GM23338 (cell line): Measurements from ENCODE around the gene TYRO3. TPM values are rescaled to one million over a fixed set of nuclear protein-coding genes. Genes with fewer than 3 reads are reported as not detected.

ENCODE experiments used
- ATAC-seq: fragments of 200-7000 bp; cut with Tn5 transposase; 3 replicates; pipeline ENCODE4 v1.9.1; 2020
- DNase-seq: peaks from one replicate; pipeline ENCODE4 v3.0.0-alpha.2; 2015; ENCODE audit warnings: low spot score
- H2AFZ ChIP-seq: fragments of 200-600 bp; sonication (generic); 2 replicates; pipeline ENCODE4 v1.8.0; 2016; ENCODE audit warnings: antibody characterized with exemption, mild to moderate bottlenecking, moderate library complexity
- H3F3A ChIP-seq: fragments of 200-600 bp; sonication (generic); replicated peaks from 2 replicates; pipeline ENCODE4 v1.8.0; 2017; ENCODE audit warnings: antibody characterized with exemption, mixed run types, low read depth
- H3K27ac ChIP-seq: fragments of 200-600 bp; sonication (generic); 2 replicates; pipeline ENCODE4 v1.6.1; 2016; ENCODE audit warnings: low read depth
- H3K27me3 ChIP-seq: fragments of 200-600 bp; sonication (generic); 2 replicates; pipeline ENCODE4 v1.8.0; 2016; ENCODE audit warnings: mild to moderate bottlenecking, mixed run types, moderate library complexity; ENCODE audit not compliant: insufficient read depth
- H3K36me3 ChIP-seq: fragments of 200-600 bp; sonication (generic); 2 replicates; pipeline ENCODE4 v1.8.0; 2016; ENCODE audit warnings: mild to moderate bottlenecking; ENCODE audit not compliant: insufficient read depth
- H3K4me1 ChIP-seq: fragments of 200-600 bp; sonication (generic); 2 replicates; pipeline ENCODE4 v1.8.0; 2016; ENCODE audit warnings: mild to moderate bottlenecking, moderate library complexity; ENCODE audit not compliant: insufficient read depth
- H3K4me2 ChIP-seq: fragments of 200-600 bp; sonication (generic); 2 replicates; pipeline ENCODE4 v1.7.1; 2017; ENCODE audit warnings: mixed run types
- H3K4me3 ChIP-seq: fragments of 200-600 bp; sonication (generic); 2 replicates; pipeline ENCODE4 v1.6.1; 2016; ENCODE audit warnings: mixed run types
- H3K79me2 ChIP-seq: fragments of 200-600 bp; sonication (generic); replicated peaks from 2 replicates; pipeline ENCODE4 v1.8.0; 2017; ENCODE audit warnings: mild to moderate bottlenecking; ENCODE audit not compliant: insufficient read depth
- H3K9me2 ChIP-seq: fragments of 200-600 bp; sonication (generic); 2 replicates; pipeline ENCODE4 v1.8.0; 2017; ENCODE audit not compliant: insufficient read depth
- H4K20me1 ChIP-seq: fragments of 200-600 bp; sonication (generic); replicated peaks from 2 replicates; pipeline ENCODE4 v1.8.0; 2017; ENCODE audit warnings: mild to moderate bottlenecking; ENCODE audit not compliant: insufficient read depth
- H3K27ac Mint-ChIP-seq: 2 replicates; pipeline ENCODE4 v1.8.0; 2020; ENCODE audit warnings: inconsistent platforms, mild to moderate bottlenecking, moderate library complexity, mixed read lengths
- H3K27me3 Mint-ChIP-seq: 3 replicates; pipeline ENCODE4 v1.8.0; 2022; ENCODE audit warnings: low read depth, mild to moderate bottlenecking, moderate library complexity, mixed read lengths, inconsistent platforms; ENCODE audit not compliant: insufficient read depth, poor library complexity
- H3K36me3 Mint-ChIP-seq: 3 replicates; pipeline ENCODE4 v1.8.0; 2021; ENCODE audit warnings: low read depth, mild to moderate bottlenecking, inconsistent platforms, moderate library complexity, mixed read lengths
- H3K4me1 Mint-ChIP-seq: 3 replicates; pipeline ENCODE4 v1.8.0; 2020; ENCODE audit warnings: mild to moderate bottlenecking, inconsistent platforms, mixed read lengths
- H3K4me3 Mint-ChIP-seq: 3 replicates; pipeline ENCODE4 v1.8.0; 2021; ENCODE audit warnings: moderate library complexity, mild to moderate bottlenecking, inconsistent platforms, mixed read lengths
- H3K9me3 Mint-ChIP-seq: 3 replicates; pipeline ENCODE4 v1.8.0; 2020; ENCODE audit warnings: moderate library complexity, mild to moderate bottlenecking, inconsistent platforms, mixed read lengths
- CREB1 ChIP-seq: fragments of 250-450 bp; sonication (Bioruptor Pico); IDR thresholded peaks from 2 replicates; pipeline ENCODE4 v1.5.0; 2020; ENCODE audit warnings: low read depth, mild to moderate bottlenecking, moderate library complexity
- EZH2 ChIP-seq: fragments of 200-600 bp; sonication (generic); IDR thresholded peaks from one replicate; pipeline ENCODE4 v1.8.0; 2017; ENCODE audit warnings: antibody characterized with exemption, mild to moderate bottlenecking, low read depth; ENCODE audit not compliant: unreplicated experiment
- EZH2phosphoT487 ChIP-seq: fragments of 200-600 bp; sonication (generic); IDR thresholded peaks from one replicate; pipeline ENCODE4 v1.8.1; 2018; ENCODE audit warnings: antibody characterized with exemption; ENCODE audit not compliant: unreplicated experiment
- JUNB ChIP-seq: IDR thresholded peaks from one replicate; pipeline ENCODE4 v1.6.1; 2016; ENCODE audit warnings: antibody characterized with exemption; ENCODE audit not compliant: unreplicated experiment
- NANOG ChIP-seq: IDR thresholded peaks from 2 replicates; pipeline ENCODE4 v1.6.1; 2016; ENCODE audit warnings: antibody characterized with exemption, borderline replicate concordance
- POLR2AphosphoS5 ChIP-seq: IDR thresholded peaks from 2 replicates; pipeline ENCODE4 v1.6.1; 2016; ENCODE audit warnings: antibody characterized with exemption, low read depth
- STAT1 ChIP-seq: IDR thresholded peaks from one replicate; pipeline ENCODE4 v1.6.1; 2016; ENCODE audit warnings: antibody characterized with exemption; ENCODE audit not compliant: unreplicated experiment
- ZNF114 ChIP-seq: fragments of 250-450 bp; sonication (Bioruptor Pico); IDR thresholded peaks from 2 replicates; pipeline ENCODE4 v1.5.0; 2020; ENCODE audit warnings: mild to moderate bottlenecking, moderate library complexity
- ZNF331 ChIP-seq: fragments of 250-450 bp; sonication (Bioruptor Pico); IDR thresholded peaks from 2 replicates; pipeline ENCODE4 v1.5.0; 2020; ENCODE audit warnings: low read depth, mild to moderate bottlenecking, moderate library complexity
- polyA plus RNA-seq: library from polyadenylated mRNA; unstranded; fragments of >200 nt; fragmentation: Nextera tagmentation; extraction: Ambion mirVana; gene quantifications from 2 replicates; pipeline ENCODE4 v1.2.1, GENCODE V29; 2016
- total RNA-seq: library from RNA; depleted of rRNA; stranded (reverse); fragments of >200 nt; shearing (Covaris generic); gene quantifications from 2 replicates; pipeline ENCODE4 v1.2.3, GENCODE V29; 2014
- TF ChIP-seq, protein P1 (sequence below), 2 experiments: fragments of 200-600 bp in 1 of 2; sonication (generic) in 1 of 2; conservative IDR thresholded peaks; 2 replicates each; pipeline versions ENCODE4 v1.5.1 to v1.6.1; 2016 to 2017; ENCODE audit warnings: antibody characterized with exemption in 2 of 2, low read depth in 2 of 2, mild to moderate bottlenecking in 2 of 2, moderate library complexity in 1 of 2
- TF ChIP-seq, protein P2 (sequence below): IDR thresholded peaks from one replicate; pipeline ENCODE4 v1.6.1; 2018; ENCODE audit warnings: antibody characterized with exemption; ENCODE audit not compliant: unreplicated experiment
- TF ChIP-seq, protein P3 (sequence below): IDR thresholded peaks from 2 replicates; pipeline ENCODE4 v1.6.1; 2016; ENCODE audit warnings: antibody characterized with exemption
- TF ChIP-seq, protein P4 (sequence below): fragments of 250-450 bp; sonication (Bioruptor Pico); IDR thresholded peaks from 2 replicates; pipeline ENCODE4 v1.5.0; 2020; ENCODE audit warnings: mild to moderate bottlenecking, moderate library complexity

Gene TYRO3
- total and polyA plus RNA-seq, 2 experiments from 2014 or later: 32.6 to 61.0 TPM

DNA sequence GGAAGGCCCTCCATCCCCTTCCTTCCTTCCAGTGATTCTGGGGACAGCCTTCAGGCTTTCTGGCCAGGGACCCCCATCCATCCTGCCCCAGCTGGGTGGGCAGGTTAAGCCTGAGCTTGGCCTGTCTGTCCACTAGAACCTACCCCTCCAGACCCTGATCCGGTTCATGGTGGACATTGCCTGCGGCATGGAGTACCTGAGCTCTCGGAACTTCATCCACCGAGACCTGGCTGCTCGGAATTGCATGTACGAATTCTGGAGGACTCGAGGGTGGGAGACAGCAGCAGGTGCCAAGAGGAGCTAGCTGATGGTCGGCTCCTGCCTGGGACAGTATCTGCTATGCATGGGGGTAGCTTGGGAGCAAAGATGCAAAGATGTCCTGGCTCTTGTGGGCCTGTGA, 13.9 kb downstream of the TYRO3 start:
- Histone ChIP-seq H2AFZ (no peak overlapping the region), H3K27ac (no peak overlapping the region), H3K36me3 (peaks cover 12% of the 10 kb centered on the region), H3K4me2 (no peak overlapping the region), H3K9me2 (no peaks in the 10 kb centered on the region), H3K4me3 (no peak overlapping the region), H3K27me3 (no peaks in the 10 kb centered on the region), H3K4me1 (peaks cover 6% of the 10 kb centered on the region), H3F3A (no peaks in the 10 kb centered on the region), H4K20me1 (no peaks in the 10 kb centered on the region), H3K79me2 (no peaks in the 10 kb centered on the region)
- Mint-ChIP-seq H3K27ac (no peak overlapping the region), H3K9me3 (no peaks in the 10 kb centered on the region), H3K4me1 (peaks cover 18% of the 10 kb centered on the region), H3K4me3 (no peak overlapping the region), H3K36me3 (peaks cover 78% of the 10 kb centered on the region), H3K27me3 (peaks cover 5% of the 10 kb centered on the region)
- ATAC-seq (no peak), DNase-seq (no peak)
- TF ChIP-seq, protein P1, sequence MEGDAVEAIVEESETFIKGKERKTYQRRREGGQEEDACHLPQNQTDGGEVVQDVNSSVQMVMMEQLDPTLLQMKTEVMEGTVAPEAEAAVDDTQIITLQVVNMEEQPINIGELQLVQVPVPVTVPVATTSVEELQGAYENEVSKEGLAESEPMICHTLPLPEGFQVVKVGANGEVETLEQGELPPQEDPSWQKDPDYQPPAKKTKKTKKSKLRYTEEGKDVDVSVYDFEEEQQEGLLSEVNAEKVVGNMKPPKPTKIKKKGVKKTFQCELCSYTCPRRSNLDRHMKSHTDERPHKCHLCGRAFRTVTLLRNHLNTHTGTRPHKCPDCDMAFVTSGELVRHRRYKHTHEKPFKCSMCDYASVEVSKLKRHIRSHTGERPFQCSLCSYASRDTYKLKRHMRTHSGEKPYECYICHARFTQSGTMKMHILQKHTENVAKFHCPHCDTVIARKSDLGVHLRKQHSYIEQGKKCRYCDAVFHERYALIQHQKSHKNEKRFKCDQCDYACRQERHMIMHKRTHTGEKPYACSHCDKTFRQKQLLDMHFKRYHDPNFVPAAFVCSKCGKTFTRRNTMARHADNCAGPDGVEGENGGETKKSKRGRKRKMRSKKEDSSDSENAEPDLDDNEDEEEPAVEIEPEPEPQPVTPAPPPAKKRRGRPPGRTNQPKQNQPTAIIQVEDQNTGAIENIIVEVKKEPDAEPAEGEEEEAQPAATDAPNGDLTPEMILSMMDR (conservative IDR thresholded peaks at IDR 0.05; ENCODE audit: low read depth in 2 of 2): no peak
- TF ChIP-seq, protein P2, sequence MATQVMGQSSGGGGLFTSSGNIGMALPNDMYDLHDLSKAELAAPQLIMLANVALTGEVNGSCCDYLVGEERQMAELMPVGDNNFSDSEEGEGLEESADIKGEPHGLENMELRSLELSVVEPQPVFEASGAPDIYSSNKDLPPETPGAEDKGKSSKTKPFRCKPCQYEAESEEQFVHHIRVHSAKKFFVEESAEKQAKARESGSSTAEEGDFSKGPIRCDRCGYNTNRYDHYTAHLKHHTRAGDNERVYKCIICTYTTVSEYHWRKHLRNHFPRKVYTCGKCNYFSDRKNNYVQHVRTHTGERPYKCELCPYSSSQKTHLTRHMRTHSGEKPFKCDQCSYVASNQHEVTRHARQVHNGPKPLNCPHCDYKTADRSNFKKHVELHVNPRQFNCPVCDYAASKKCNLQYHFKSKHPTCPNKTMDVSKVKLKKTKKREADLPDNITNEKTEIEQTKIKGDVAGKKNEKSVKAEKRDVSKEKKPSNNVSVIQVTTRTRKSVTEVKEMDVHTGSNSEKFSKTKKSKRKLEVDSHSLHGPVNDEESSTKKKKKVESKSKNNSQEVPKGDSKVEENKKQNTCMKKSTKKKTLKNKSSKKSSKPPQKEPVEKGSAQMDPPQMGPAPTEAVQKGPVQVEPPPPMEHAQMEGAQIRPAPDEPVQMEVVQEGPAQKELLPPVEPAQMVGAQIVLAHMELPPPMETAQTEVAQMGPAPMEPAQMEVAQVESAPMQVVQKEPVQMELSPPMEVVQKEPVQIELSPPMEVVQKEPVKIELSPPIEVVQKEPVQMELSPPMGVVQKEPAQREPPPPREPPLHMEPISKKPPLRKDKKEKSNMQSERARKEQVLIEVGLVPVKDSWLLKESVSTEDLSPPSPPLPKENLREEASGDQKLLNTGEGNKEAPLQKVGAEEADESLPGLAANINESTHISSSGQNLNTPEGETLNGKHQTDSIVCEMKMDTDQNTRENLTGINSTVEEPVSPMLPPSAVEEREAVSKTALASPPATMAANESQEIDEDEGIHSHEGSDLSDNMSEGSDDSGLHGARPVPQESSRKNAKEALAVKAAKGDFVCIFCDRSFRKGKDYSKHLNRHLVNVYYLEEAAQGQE: no peak
- no peak for TF ChIP-seq EZH2phosphoT487
- no peak for TF ChIP-seq EZH2
- TF ChIP-seq JUNB: no peak
- TF ChIP-seq ZNF331 (CRISPR knock-in tag): no peak
- TF ChIP-seq, protein P3, sequence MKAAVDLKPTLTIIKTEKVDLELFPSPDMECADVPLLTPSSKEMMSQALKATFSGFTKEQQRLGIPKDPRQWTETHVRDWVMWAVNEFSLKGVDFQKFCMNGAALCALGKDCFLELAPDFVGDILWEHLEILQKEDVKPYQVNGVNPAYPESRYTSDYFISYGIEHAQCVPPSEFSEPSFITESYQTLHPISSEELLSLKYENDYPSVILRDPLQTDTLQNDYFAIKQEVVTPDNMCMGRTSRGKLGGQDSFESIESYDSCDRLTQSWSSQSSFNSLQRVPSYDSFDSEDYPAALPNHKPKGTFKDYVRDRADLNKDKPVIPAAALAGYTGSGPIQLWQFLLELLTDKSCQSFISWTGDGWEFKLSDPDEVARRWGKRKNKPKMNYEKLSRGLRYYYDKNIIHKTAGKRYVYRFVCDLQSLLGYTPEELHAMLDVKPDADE: no peak
- TF ChIP-seq CREB1 (CRISPR knock-in tag): no peak
- TF ChIP-seq STAT1: no peak
- TF ChIP-seq NANOG: no peak
- no peak for TF ChIP-seq ZNF114
- TF ChIP-seq, protein P4, sequence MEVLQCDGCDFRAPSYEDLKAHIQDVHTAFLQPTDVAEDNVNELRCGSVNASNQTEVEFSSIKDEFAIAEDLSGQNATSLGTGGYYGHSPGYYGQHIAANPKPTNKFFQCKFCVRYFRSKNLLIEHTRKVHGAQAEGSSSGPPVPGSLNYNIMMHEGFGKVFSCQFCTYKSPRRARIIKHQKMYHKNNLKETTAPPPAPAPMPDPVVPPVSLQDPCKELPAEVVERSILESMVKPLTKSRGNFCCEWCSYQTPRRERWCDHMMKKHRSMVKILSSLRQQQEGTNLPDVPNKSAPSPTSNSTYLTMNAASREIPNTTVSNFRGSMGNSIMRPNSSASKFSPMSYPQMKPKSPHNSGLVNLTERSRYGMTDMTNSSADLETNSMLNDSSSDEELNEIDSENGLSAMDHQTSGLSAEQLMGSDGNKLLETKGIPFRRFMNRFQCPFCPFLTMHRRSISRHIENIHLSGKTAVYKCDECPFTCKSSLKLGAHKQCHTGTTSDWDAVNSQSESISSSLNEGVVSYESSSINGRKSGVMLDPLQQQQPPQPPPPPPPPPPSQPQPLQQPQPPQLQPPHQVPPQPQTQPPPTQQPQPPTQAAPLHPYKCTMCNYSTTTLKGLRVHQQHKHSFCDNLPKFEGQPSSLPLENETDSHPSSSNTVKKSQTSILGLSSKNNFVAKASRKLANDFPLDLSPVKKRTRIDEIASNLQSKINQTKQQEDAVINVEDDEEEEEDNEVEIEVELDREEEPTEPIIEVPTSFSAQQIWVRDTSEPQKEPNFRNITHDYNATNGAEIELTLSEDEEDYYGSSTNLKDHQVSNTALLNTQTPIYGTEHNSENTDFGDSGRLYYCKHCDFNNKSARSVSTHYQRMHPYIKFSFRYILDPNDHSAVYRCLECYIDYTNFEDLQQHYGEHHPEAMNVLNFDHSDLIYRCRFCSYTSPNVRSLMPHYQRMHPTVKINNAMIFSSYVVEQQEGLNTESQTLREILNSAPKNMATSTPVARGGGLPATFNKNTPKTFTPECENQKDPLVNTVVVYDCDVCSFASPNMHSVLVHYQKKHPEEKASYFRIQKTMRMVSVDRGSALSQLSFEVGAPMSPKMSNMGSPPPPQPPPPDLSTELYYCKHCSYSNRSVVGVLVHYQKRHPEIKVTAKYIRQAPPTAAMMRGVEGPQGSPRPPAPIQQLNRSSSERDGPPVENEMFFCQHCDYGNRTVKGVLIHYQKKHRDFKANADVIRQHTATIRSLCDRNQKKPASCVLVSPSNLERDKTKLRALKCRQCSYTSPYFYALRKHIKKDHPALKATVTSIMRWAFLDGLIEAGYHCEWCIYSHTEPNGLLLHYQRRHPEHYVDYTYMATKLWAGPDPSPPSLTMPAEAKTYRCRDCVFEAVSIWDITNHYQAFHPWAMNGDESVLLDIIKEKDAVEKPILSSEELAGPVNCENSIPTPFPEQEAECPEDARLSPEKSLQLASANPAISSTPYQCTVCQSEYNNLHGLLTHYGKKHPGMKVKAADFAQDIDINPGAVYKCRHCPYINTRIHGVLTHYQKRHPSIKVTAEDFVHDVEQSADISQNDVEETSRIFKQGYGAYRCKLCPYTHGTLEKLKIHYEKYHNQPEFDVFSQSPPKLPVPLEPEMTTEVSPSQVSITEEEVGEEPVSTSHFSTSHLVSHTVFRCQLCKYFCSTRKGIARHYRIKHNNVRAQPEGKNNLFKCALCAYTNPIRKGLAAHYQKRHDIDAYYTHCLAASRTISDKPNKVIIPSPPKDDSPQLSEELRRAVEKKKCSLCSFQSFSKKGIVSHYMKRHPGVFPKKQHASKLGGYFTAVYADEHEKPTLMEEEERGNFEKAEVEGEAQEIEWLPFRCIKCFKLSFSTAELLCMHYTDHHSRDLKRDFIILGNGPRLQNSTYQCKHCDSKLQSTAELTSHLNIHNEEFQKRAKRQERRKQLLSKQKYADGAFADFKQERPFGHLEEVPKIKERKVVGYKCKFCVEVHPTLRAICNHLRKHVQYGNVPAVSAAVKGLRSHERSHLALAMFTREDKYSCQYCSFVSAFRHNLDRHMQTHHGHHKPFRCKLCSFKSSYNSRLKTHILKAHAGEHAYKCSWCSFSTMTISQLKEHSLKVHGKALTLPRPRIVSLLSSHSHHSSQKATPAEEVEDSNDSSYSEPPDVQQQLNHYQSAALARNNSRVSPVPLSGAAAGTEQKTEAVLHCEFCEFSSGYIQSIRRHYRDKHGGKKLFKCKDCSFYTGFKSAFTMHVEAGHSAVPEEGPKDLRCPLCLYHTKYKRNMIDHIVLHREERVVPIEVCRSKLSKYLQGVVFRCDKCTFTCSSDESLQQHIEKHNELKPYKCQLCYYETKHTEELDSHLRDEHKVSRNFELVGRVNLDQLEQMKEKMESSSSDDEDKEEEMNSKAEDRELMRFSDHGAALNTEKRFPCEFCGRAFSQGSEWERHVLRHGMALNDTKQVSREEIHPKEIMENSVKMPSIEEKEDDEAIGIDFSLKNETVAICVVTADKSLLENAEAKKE (CRISPR knock-in tag): no peak
- no peak for TF ChIP-seq POLR2AphosphoS5
